ENCODE measurements around the gene CCDC191.

Gene CCDC191

GRCh38 chr3:114026331-114026730, 30.0 kb downstream of the CCDC191 start:
- no peaks in the 10 kb centered on the region for H3K9me3 Mint-ChIP-seq
- no peak overlapping the region for H3K4me3 Mint-ChIP-seq
- peaks cover 0 to 8% of the 10 kb centered on the region in 2 donors for H3K4me1 Mint-ChIP-seq
- DNase-seq (no peak), ATAC-seq (replicated peaks) (no peak)
- no peak overlapping the region for H3K27ac Mint-ChIP-seq
- peaks cover 9 to 11% of the 10 kb centered on the region in 2 donors for H3K36me3 Mint-ChIP-seq
- no peaks in the 10 kb centered on the region for H3K27me3 Mint-ChIP-seq

DNA sequence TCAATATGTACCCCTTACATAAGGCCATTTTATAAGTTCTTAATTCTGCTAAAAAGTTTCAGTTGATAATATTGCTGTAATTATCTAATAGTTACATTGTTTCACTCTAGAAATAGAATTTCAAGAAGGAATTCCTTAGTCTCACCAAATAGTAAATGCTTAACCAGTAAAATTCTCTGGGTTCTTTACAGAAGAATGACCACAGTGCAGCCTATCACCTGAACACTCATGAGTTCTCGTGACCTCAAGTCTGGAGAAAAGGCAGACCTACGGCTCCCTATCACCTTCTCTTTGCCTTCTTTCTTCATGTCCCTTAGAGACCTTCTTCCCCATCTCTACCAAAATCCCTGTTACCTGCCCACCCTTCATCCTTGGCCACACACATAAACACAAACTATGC, 30.9 kb downstream of the CCDC191 start:
- Mint-ChIP-seq H3K36me3 (peaks cover 6 to 8% of the 10 kb centered on the region in 2 donors), H3K4me3 (no peak overlapping the region), H3K9me3 (no peaks in the 10 kb centered on the region), H3K4me1 (peaks cover 0 to 8% of the 10 kb centered on the region in 2 donors), H3K27me3 (no peaks in the 10 kb centered on the region), H3K27ac (no peak overlapping the region)
- DNase-seq (no peak), ATAC-seq (replicated peaks) (no peak)

GRCh38 chr3:114022145-114022802, 34.1 kb downstream of the CCDC191 start:
- Mint-ChIP-seq H3K9me3 (no peaks in the 10 kb centered on the region), H3K4me1 (peaks cover 0 to 8% of the 10 kb centered on the region in 2 donors), H3K36me3 (peaks cover 0 to 4% of the 10 kb centered on the region in 2 donors), H3K27ac (no peak overlapping the region), H3K4me3 (no peak overlapping the region), H3K27me3 (no peaks in the 10 kb centered on the region)
- DNase-seq (no peak), ATAC-seq (replicated peaks) (no peak)

- Mint-ChIP-seq H3K4me3 (no peak overlapping the region), H3K27ac (no peak overlapping the region), H3K4me1 (peaks cover 0 to 8% of the 10 kb centered on the region in 2 donors), H3K36me3 (no peaks in the 10 kb centered on the region), H3K27me3 (no peaks in the 10 kb centered on the region), H3K9me3 (no peaks in the 10 kb centered on the region)
- ATAC-seq (replicated peaks) (no peak), DNase-seq (no peak)
Measured at GRCh38 chr3:114020907-114021306, 35.4 kb downstream of the CCDC191 start.

DNA sequence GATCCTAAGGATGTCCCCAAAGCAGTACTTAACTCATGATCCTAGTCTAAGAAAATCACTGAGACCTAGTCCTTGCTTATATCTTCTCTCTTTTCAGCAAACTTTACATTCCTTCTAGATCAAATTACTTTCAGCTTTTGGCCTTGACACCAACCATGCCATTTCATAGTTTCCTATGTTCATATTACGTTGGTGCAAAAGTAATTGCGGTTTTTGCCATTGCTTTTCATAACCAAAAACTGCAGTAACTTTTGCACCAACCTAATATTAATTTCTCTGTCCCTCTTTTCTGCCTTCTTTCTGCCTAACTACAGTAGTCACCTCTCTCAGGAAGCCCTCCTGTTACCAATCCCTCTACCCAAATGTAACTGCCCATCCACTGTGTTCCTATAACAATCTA, 36.8 kb downstream of the CCDC191 start:
- no peak overlapping the region for H3K4me3 Mint-ChIP-seq
- no peak for ATAC-seq (replicated peaks)
- no peaks in the 10 kb centered on the region for H3K9me3 Mint-ChIP-seq
- no peak for DNase-seq
- peaks cover 0 to 8% of the 10 kb centered on the region in 2 donors for H3K4me1 Mint-ChIP-seq
- peaks cover 0 to 3% of the 10 kb centered on the region in 2 donors for H3K36me3 Mint-ChIP-seq
- no peaks in the 10 kb centered on the region for H3K27me3 Mint-ChIP-seq
- H3K27ac Mint-ChIP-seq, result no peak overlapping the region

GRCh38 chr3:114014211-114014610, 42.1 kb downstream of the CCDC191 start:
- ATAC-seq (replicated peaks) (no peak), DNase-seq (no peak)
- no peak overlapping the region for H3K27ac Mint-ChIP-seq
- no peaks in the 10 kb centered on the region for H3K27me3 Mint-ChIP-seq
- no peak overlapping the region for H3K4me3 Mint-ChIP-seq
- H3K36me3 Mint-ChIP-seq, result peaks cover 3 to 4% of the 10 kb centered on the region in 2 donors
- peaks cover 9 to 18% of the 10 kb centered on the region in 2 donors for H3K4me1 Mint-ChIP-seq
- no peaks in the 10 kb centered on the region for H3K9me3 Mint-ChIP-seq

GRCh38 chr3:114011059-114011797, 45.1 kb downstream of the CCDC191 start:
- no peaks in the 10 kb centered on the region for H3K9me3 Mint-ChIP-seq
- H3K4me3 Mint-ChIP-seq, result peak overlapping the region; percentile 26 to 55
- H3K27ac Mint-ChIP-seq, result peak overlapping the region; percentile 76

DNA sequence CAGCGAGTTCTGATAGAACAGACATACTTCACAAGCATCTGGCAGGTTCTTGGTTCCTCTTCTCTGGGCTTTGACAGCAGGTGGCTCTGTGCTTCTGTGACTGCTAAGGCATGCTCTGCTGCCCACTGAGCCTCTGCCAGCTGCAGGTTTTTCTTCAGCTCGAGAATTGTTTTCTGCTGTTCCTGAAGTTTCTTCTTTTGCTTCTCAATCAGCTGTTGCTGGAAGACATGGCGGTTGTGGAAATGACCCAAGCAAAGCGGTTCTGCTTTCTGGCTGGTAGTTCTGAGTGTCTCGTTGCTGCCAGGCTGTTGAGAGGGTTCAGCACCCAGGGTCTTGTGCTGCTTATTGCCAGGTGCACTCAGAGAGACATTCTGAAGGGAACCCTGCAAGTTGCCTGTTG, 50.8 kb downstream of the CCDC191 start:
- peaks cover 23 to 30% of the 10 kb centered on the region in 2 donors for H3K4me1 Mint-ChIP-seq
- H3K36me3 Mint-ChIP-seq, result peaks cover 8 to 9% of the 10 kb centered on the region in 2 donors
- ATAC-seq (replicated peaks), result peak; percentile 99 to 100
- H3K9me3 Mint-ChIP-seq, result peaks cover 0 to 3% of the 10 kb centered on the region in 2 donors
- peak; percentile 66 for DNase-seq
- no peaks in the 10 kb centered on the region for H3K27me3 Mint-ChIP-seq
- peak overlapping the region; percentile 69 to 76 for H3K4me3 Mint-ChIP-seq
- H3K27ac Mint-ChIP-seq, result peak overlapping the region; percentile 90

More at GRCh38 chr3:114011059-114011797, 45.1 kb downstream of the CCDC191 start:
- Mint-ChIP-seq H3K27me3 (no peaks in the 10 kb centered on the region), H3K4me1 (peaks cover 14 to 24% of the 10 kb centered on the region in 2 donors), H3K36me3 (peaks cover 3 to 4% of the 10 kb centered on the region in 2 donors)
- DNase-seq, result no peak
- peak; percentile 91 to 93 for ATAC-seq (replicated peaks)

- Mint-ChIP-seq H3K27ac (peak overlapping the region; percentile 88), H3K27me3 (no peaks in the 10 kb centered on the region), H3K4me1 (peaks cover 32 to 56% of the 10 kb centered on the region in 2 donors), H3K36me3 (peaks cover 5 to 32% of the 10 kb centered on the region in 2 donors), H3K9me3 (no peaks in the 10 kb centered on the region), H3K4me3 (peak overlapping the region; percentile 33 to 50)
- DNase-seq, result peak; percentile 5
- peak; percentile 93 to 95 for ATAC-seq (replicated peaks)
Measured at GRCh38 chr3:113985541-113985940, 70.8 kb downstream of the CCDC191 start.

DNA sequence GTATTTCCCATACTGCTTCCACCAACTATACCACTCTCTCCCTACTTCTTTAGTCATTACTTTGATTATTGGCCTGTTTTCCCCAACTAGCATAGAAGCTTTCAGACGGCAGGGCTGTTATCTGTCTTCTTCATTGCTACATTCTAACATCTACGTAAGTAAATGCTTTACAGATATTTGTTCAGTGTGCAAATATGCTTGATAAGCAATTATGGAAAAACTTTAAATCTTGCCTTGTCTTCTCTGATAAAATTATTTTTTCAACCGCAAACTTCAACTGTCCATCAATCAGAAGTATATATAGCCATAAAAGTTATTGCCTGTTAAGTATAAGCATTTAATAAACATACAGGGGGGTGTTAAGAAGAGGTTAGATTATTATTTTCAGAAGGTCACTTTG, 72.8 kb downstream of the CCDC191 start:
- H3K9me3 Mint-ChIP-seq, result no peaks in the 10 kb centered on the region
- no peak overlapping the region for H3K4me3 Mint-ChIP-seq
- DNase-seq (no peak), ATAC-seq (replicated peaks) (no peak)
- no peaks in the 10 kb centered on the region for H3K27me3 Mint-ChIP-seq
- H3K36me3 Mint-ChIP-seq, result peaks cover 9 to 35% of the 10 kb centered on the region in 2 donors
- H3K4me1 Mint-ChIP-seq, result peaks cover 37 to 56% of the 10 kb centered on the region in 2 donors
- H3K27ac Mint-ChIP-seq, result no peak overlapping the region

DNA sequence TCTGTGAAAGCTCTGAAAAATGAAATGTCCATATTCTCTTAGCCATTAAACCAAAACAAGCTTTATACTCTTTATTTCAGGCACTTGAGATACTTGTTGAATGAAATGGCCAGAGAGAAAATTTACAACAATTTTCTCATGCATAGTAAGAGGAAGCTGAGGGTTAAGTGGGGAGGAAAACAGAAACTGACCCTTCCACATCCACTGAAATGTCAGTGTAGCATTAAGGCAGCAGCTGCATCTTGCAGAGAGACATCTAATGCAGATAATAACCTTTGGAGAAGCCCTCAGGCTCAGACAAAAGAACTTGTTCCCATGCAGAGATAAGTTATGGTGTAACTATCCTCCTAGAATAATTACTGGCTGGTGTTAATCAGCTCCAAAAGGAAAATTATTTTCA, 74.5 kb downstream of the CCDC191 start:
- H3K27me3 Mint-ChIP-seq, result no peaks in the 10 kb centered on the region
- DNase-seq, result no peak
- H3K27ac Mint-ChIP-seq, result no peak overlapping the region
- H3K36me3 Mint-ChIP-seq, result peaks cover 14 to 40% of the 10 kb centered on the region in 2 donors
- H3K9me3 Mint-ChIP-seq, result no peaks in the 10 kb centered on the region
- peak; percentile 58 to 72 for ATAC-seq (replicated peaks)
- peak overlapping the region in 1 of 2 donors; percentile 14 for H3K4me3 Mint-ChIP-seq
- peaks cover 42 to 67% of the 10 kb centered on the region in 2 donors for H3K4me1 Mint-ChIP-seq

GRCh38 chr3:113979916-113980315, 76.4 kb downstream of the CCDC191 start:
- peaks cover 16 to 37% of the 10 kb centered on the region in 2 donors for H3K36me3 Mint-ChIP-seq

GRCh38 chr3:113977822-113978221, 78.5 kb downstream of the CCDC191 start:
- H3K27me3 Mint-ChIP-seq, result no peaks in the 10 kb centered on the region
- no peak overlapping the region for H3K27ac Mint-ChIP-seq
- peaks cover 34 to 52% of the 10 kb centered on the region in 2 donors for H3K36me3 Mint-ChIP-seq
- no peak overlapping the region for H3K4me3 Mint-ChIP-seq
- peaks cover 20 to 32% of the 10 kb centered on the region in 2 donors for H3K4me1 Mint-ChIP-seq
- peaks cover 15% of the 10 kb centered on the region in 2 donors for H3K9me3 Mint-ChIP-seq
- DNase-seq (peak; percentile 13), ATAC-seq (replicated peaks) (peak; percentile 74 to 78)

More at GRCh38 chr3:113979916-113980315, 76.4 kb downstream of the CCDC191 start:
- ATAC-seq (replicated peaks), result no peak
- H3K27me3 Mint-ChIP-seq, result no peaks in the 10 kb centered on the region
- H3K4me3 Mint-ChIP-seq, result no peak overlapping the region
- no peak overlapping the region for H3K27ac Mint-ChIP-seq
- no peak for DNase-seq
- H3K9me3 Mint-ChIP-seq, result peaks cover 0 to under 1% of the 10 kb centered on the region in 2 donors
- H3K4me1 Mint-ChIP-seq, result peaks cover 31 to 48% of the 10 kb centered on the region in 2 donors

DNA sequence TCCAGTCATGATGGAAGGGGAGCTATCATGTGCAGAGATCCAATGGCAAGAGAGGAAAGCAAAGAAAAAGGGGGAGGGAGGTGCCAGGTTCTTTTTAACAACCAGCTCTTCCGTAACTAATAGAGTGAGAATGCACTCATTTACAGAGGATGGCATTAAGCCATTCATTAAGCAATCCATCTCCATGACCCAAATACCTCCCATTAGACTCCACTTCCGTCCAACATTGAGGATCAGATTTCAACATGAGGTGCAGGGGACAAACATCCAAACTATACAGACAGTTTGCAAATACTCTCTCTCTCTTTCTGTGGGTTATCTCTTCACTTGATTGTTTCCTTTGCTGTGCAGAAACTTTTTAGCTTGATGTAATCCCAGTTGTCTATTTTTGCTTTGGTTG, 87.3 kb downstream of the CCDC191 start:
- H3K9me3 Mint-ChIP-seq, result peaks cover 15 to 19% of the 10 kb centered on the region in 2 donors
- no peak overlapping the region for H3K4me3 Mint-ChIP-seq
- H3K36me3 Mint-ChIP-seq, result peaks cover 40 to 41% of the 10 kb centered on the region in 2 donors
- H3K27ac Mint-ChIP-seq, result no peak overlapping the region
- DNase-seq (no peak), ATAC-seq (replicated peaks) (no peak)
- peaks cover 1 to 12% of the 10 kb centered on the region in 2 donors for H3K4me1 Mint-ChIP-seq
- H3K27me3 Mint-ChIP-seq, result no peaks in the 10 kb centered on the region
